Jurkat, Clone E6-1 (cell line): ENCODE measurements around the gene TSTD1.
"Not testable (repeated sequence)": the region's sequence is repeated elsewhere in the genome, so short reads cannot be mapped to it uniquely, and the experiment has no call there.

ENCODE experiments used
- DNase-seq: peaks from one replicate; pipeline ENCODE4 v3.0.0-alpha.2; 2011; ENCODE audit warnings: low read depth, low spot score
- H3K4me3 ChIP-seq: 2 replicates; pipeline ENCODE4 v1.5.1; 2011; ENCODE audit warnings: mild to moderate bottlenecking, low read length, control low read depth, moderate library complexity

TSTD1 gene

GRCh38 chr1:161069731-161070270, 31.0 kb upstream of the TSTD1 start, which contains the start of gene ARHGAP30:
Gene ARHGAP30, minus strand, starts transcription at chr1:161069891. Its CDS starts 267 bp downstream, at chr1:161069624.
- peak; percentile 96 for DNase-seq

GRCh38 chr1:161069241-161069640, 30.5 kb upstream of the TSTD1 start:
- peak overlapping the region; percentile 93 for H3K4me3 ChIP-seq
- DNase-seq: no peak

More at GRCh38 chr1:161069731-161070270, 31.0 kb upstream of the TSTD1 start, which contains the start of gene ARHGAP30:
- peak within 1 kb of the TSS; percentile 93 for H3K4me3 ChIP-seq

GRCh38 chr1:161068306-161069234, 29.8 kb upstream of the TSTD1 start:
- peak; percentile 91 for DNase-seq
- H3K4me3 ChIP-seq: peak overlapping the region; percentile 93

- H3K4me3 ChIP-seq: no peak overlapping the region
Measured at GRCh38 chr1:161066694-161067093, 27.9 kb upstream of the TSTD1 start.

GRCh38 chr1:161065681-161066080, 26.9 kb upstream of the TSTD1 start:
- H3K4me3 ChIP-seq: not testable (repeated sequence)

More at GRCh38 chr1:161066694-161067093, 27.9 kb upstream of the TSTD1 start:
- no peak for DNase-seq

GRCh38 chr1:161063936-161064335, 25.2 kb upstream of the TSTD1 start:
- not testable (repeated sequence) for DNase-seq, H3K4me3 ChIP-seq

More at GRCh38 chr1:161065681-161066080, 26.9 kb upstream of the TSTD1 start:
- DNase-seq: not testable (repeated sequence)

GRCh38 chr1:161061419-161061818, 22.7 kb upstream of the TSTD1 start:
- no peak for DNase-seq
- no peak overlapping the region for H3K4me3 ChIP-seq

- no peak for DNase-seq
- H3K4me3 ChIP-seq: no peak overlapping the region
Measured at GRCh38 chr1:161059293-161059692, 20.5 kb upstream of the TSTD1 start.

GRCh38 chr1:161054805-161055204, 16.0 kb upstream of the TSTD1 start:
- no peak overlapping the region for H3K4me3 ChIP-seq
- DNase-seq: no peak

- DNase-seq: no peak
- no peak overlapping the region for H3K4me3 ChIP-seq
Measured at GRCh38 chr1:161054232-161054631, 15.5 kb upstream of the TSTD1 start.

GRCh38 chr1:161052899-161053298, 14.1 kb upstream of the TSTD1 start:
- H3K4me3 ChIP-seq: no peak overlapping the region
- DNase-seq: no peak

GRCh38 chr1:161051219-161051618, 12.5 kb upstream of the TSTD1 start:
- DNase-seq: no peak
- no peak overlapping the region for H3K4me3 ChIP-seq

- H3K4me3 ChIP-seq: no peak overlapping the region
- no peak for DNase-seq
Measured at GRCh38 chr1:161048949-161049722, 10.4 kb upstream of the TSTD1 start.

GRCh38 chr1:161047436-161048420, 9.0 kb upstream of the TSTD1 start:
- no peak for DNase-seq
- no peak overlapping the region for H3K4me3 ChIP-seq

GRCh38 chr1:161046605-161047228, 8.0 kb upstream of the TSTD1 start:
- DNase-seq: no peak
- peak overlapping the region; percentile 95 for H3K4me3 ChIP-seq

- DNase-seq: peak; percentile 94
- peak within 1 kb of the TSS; percentile 95 for H3K4me3 ChIP-seq
Measured at GRCh38 chr1:161045736-161046604, 7.2 kb upstream of the TSTD1 start, which contains the start of gene USF1. Gene USF1, minus strand, starts transcription at chr1:161045977. Its CDS starts 2,702 bp downstream, at chr1:161043275.
